ENCODE data around the gene NCAM1.

DNA sequence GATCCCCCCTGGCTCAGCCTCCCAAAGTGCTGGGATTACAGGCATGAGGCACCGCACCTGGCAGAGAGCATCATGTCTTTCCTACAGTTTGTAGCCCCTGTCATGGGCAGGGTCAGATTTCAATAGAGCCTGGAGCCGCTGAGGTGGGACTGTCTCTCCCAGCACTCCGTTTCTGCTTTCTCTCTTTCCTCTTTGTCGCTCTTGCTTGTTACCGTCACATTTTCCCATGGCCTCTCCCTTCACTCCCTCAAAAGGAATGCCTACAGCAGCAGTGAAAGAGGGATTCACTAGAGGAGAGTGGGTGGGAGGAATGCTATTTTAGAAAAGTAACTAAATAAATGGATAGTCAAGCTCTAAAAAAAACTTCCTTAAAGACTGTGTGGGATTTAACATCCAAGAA, 216.5 kb downstream of the NCAM1 start:
- no peak for TF ChIP-seq EZH2 (IDR thresholded peaks at IDR 0.05; ENCODE audit: low read depth)
- TF ChIP-seq, protein P1, sequence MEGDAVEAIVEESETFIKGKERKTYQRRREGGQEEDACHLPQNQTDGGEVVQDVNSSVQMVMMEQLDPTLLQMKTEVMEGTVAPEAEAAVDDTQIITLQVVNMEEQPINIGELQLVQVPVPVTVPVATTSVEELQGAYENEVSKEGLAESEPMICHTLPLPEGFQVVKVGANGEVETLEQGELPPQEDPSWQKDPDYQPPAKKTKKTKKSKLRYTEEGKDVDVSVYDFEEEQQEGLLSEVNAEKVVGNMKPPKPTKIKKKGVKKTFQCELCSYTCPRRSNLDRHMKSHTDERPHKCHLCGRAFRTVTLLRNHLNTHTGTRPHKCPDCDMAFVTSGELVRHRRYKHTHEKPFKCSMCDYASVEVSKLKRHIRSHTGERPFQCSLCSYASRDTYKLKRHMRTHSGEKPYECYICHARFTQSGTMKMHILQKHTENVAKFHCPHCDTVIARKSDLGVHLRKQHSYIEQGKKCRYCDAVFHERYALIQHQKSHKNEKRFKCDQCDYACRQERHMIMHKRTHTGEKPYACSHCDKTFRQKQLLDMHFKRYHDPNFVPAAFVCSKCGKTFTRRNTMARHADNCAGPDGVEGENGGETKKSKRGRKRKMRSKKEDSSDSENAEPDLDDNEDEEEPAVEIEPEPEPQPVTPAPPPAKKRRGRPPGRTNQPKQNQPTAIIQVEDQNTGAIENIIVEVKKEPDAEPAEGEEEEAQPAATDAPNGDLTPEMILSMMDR (conservative IDR thresholded peaks at IDR 0.05) = no peak
